Endodermal cell (in vitro differentiated cells): ENCODE results near the gene STAMBP. TPM values are rescaled to one million over a fixed set of nuclear protein-coding genes. Genes with fewer than 3 reads are reported as not detected.

Source experiments
- DNase-seq: peaks from one replicate; pipeline ENCODE4 v3.0.0-alpha.2; 2017
- H3K27ac ChIP-seq: 2 replicates; pipeline ENCODE4 v1.5.1; 2013; ENCODE audit warnings: mild to moderate bottlenecking, low read depth, low read length, moderate library complexity
- H3K27me3 ChIP-seq: 2 replicates; pipeline ENCODE4 v1.6.1; 2013; ENCODE audit warnings: mild to moderate bottlenecking, low read length, moderate library complexity; ENCODE audit not compliant: insufficient read depth, control insufficient read depth, poor library complexity, severe bottlenecking
- H3K36me3 ChIP-seq: 2 replicates; pipeline ENCODE4 v1.7.0; 2013; ENCODE audit warnings: mild to moderate bottlenecking, low read length, moderate library complexity; ENCODE audit not compliant: control insufficient read depth, insufficient read depth
- H3K4me1 ChIP-seq: one replicate; pipeline ENCODE4 v1.7.0; 2013; ENCODE audit warnings: low read length; ENCODE audit not compliant: control insufficient read depth, insufficient read depth
- H3K4me3 ChIP-seq: 2 replicates; pipeline ENCODE4 v1.5.1; 2013; ENCODE audit warnings: mild to moderate bottlenecking, low read length, moderate library complexity
- H3K9ac ChIP-seq: 2 replicates; pipeline ENCODE4 v1.6.1; 2013; ENCODE audit warnings: mild to moderate bottlenecking, low read length, moderate library complexity; ENCODE audit not compliant: poor library complexity, severe bottlenecking; ENCODE audit errors: extremely low read depth
- H3K9me3 ChIP-seq: 2 replicates; pipeline ENCODE4 v1.6.1; 2013; ENCODE audit warnings: mild to moderate bottlenecking, low read length, moderate library complexity; ENCODE audit not compliant: control insufficient read depth
- H3K27ac Mint-ChIP-seq: 2 replicates; pipeline ENCODE4 v1.8.0; 2020; ENCODE audit warnings: mixed read lengths
- H3K27me3 Mint-ChIP-seq: 2 replicates; pipeline ENCODE4 v1.8.0; 2021; ENCODE audit warnings: mild to moderate bottlenecking, mixed read lengths; ENCODE audit not compliant: insufficient read depth
- H3K36me3 Mint-ChIP-seq: 2 replicates; pipeline ENCODE4 v1.8.0; 2020; ENCODE audit warnings: low read depth, mixed read lengths
- H3K4me1 Mint-ChIP-seq: 2 replicates; pipeline ENCODE4 v1.8.0; 2020; ENCODE audit warnings: mixed read lengths
- H3K4me3 Mint-ChIP-seq: 2 replicates; pipeline ENCODE4 v1.8.0; 2020; ENCODE audit warnings: mild to moderate bottlenecking, moderate library complexity, mixed read lengths
- H3K9me3 Mint-ChIP-seq: 2 replicates; pipeline ENCODE4 v1.8.0; 2020; ENCODE audit warnings: mild to moderate bottlenecking, mixed read lengths
- CTCF ChIP-seq: fragments of 200-600 bp; sonication (generic); conservative IDR thresholded peaks from 2 replicates; pipeline ENCODE4 v1.5.0; 2021; ENCODE audit warnings: antibody characterized with exemption, mild to moderate bottlenecking
- WGBS, 2 experiments: methylation state at CpG; one replicate each; pipeline versions ENCODE4 v1.1.5 to v1.1.7; 2013; ENCODE audit warnings: missing lambda C conversion rate in 2 of 2, mixed read lengths in 1 of 2; ENCODE audit not compliant: insufficient coverage in 1 of 2, insufficient read length in 1 of 2; 5-methylcytosine and 5-hydroxymethylcytosine counted together
- total RNA-seq, 2 donors: library from RNA; stranded (reverse); fragmentation: NEBNext Ultra II Directional in 1 of 2; extraction: Animal tissue kit (Norgen Biotek cat#: 25700) in 1 of 2; gene quantifications; 2 replicates in 1 of 2; 3 replicates in 1 of 2; pipeline ENCODE4 v1.2.1, GENCODE V29; 2021

STAMBP gene
- total RNA-seq, 2 donors from 2014 or later, result 41.6 to 42.4 TPM

GRCh38 chr2:73893764-73894474 lies 65.2 kb downstream of the STAMBP start:
- no peaks in the 10 kb centered on the region for H3K27me3 Mint-ChIP-seq

GRCh38 chr2:73894475-73894850 lies 65.7 kb downstream of the STAMBP start:
- 93 to 95% methylated on average over 2 of the region's 2 CpGs for WGBS, 2 experiments
- no peaks in the 10 kb centered on the region for H3K4me1 Mint-ChIP-seq
- H3K4me3 Mint-ChIP-seq, result no peak overlapping the region
- no peak overlapping the region for H3K9ac ChIP-seq
- no peak for DNase-seq
- H3K4me3 ChIP-seq, result no peak overlapping the region
- no peaks in the 10 kb centered on the region for H3K9me3 Mint-ChIP-seq
- H3K4me1 ChIP-seq, result no peaks in the 10 kb centered on the region
- H3K27me3 Mint-ChIP-seq, result no peaks in the 10 kb centered on the region
- no peak overlapping the region for H3K27ac ChIP-seq
- no peak overlapping the region for H3K27ac Mint-ChIP-seq
- H3K9me3 ChIP-seq, result no peaks in the 10 kb centered on the region
- no peaks in the 10 kb centered on the region for H3K36me3 ChIP-seq
- TF ChIP-seq CTCF, result no peak
- no peaks in the 10 kb centered on the region for H3K36me3 Mint-ChIP-seq
- no peaks in the 10 kb centered on the region for H3K27me3 ChIP-seq

More at GRCh38 chr2:73893764-73894474, 65.2 kb downstream of the STAMBP start:
- H3K4me3 Mint-ChIP-seq, result no peak overlapping the region
- WGBS, 2 experiments, result 91 to 94% methylated on average over 7 to 9 of the region's 9 CpGs
- Histone ChIP-seq H3K9ac (no peak overlapping the region), H3K27ac (no peak overlapping the region), H3K4me3 (no peak overlapping the region), H3K9me3 (no peaks in the 10 kb centered on the region), H3K4me1 (no peaks in the 10 kb centered on the region), H3K36me3 (no peaks in the 10 kb centered on the region), H3K27me3 (no peaks in the 10 kb centered on the region)
- DNase-seq, result no peak
- H3K27ac Mint-ChIP-seq, result no peak overlapping the region
- no peaks in the 10 kb centered on the region for H3K36me3 Mint-ChIP-seq
- no peaks in the 10 kb centered on the region for H3K4me1 Mint-ChIP-seq
- TF ChIP-seq CTCF, result no peak
- H3K9me3 Mint-ChIP-seq, result no peaks in the 10 kb centered on the region

GRCh38 chr2:73894877-73895276 lies 66.1 kb downstream of the STAMBP start:
- Histone ChIP-seq H3K27me3 (no peaks in the 10 kb centered on the region), H3K4me1 (no peaks in the 10 kb centered on the region), H3K9me3 (no peaks in the 10 kb centered on the region), H3K27ac (no peak overlapping the region), H3K36me3 (no peaks in the 10 kb centered on the region), H3K4me3 (no peak overlapping the region), H3K9ac (no peak overlapping the region)
- no peak overlapping the region for H3K4me3 Mint-ChIP-seq
- WGBS, 2 experiments, result 95 to 96% methylated on average over 5 to 6 of the region's 6 CpGs
- no peaks in the 10 kb centered on the region for H3K9me3 Mint-ChIP-seq
- no peaks in the 10 kb centered on the region for H3K27me3 Mint-ChIP-seq
- no peaks in the 10 kb centered on the region for H3K4me1 Mint-ChIP-seq
- TF ChIP-seq CTCF, result no peak
- DNase-seq, result no peak
- no peak overlapping the region for H3K27ac Mint-ChIP-seq
- H3K36me3 Mint-ChIP-seq, result no peaks in the 10 kb centered on the region
